ENCODE results near the gene LRRC3B.

- TF ChIP-seq EZH2phosphoT487 (IDR thresholded peaks at IDR 0.05; ENCODE audit: insufficient read depth, low read depth), result no peak
- TF ChIP-seq EZH2 (IDR thresholded peaks at IDR 0.05; ENCODE audit: insufficient read depth, poor library complexity, severe bottlenecking), result no peak
Measured at GRCh38 chr3:26719134-26719533, 96.6 kb downstream of the LRRC3B start.
